Left ventricle myocardium inferior (tissue), 1 donor: ENCODE data around the gene ADAM33. TPM values are rescaled to one million over a fixed set of nuclear protein-coding genes. Genes with fewer than 3 reads are reported as not detected.

Source experiments
- DNase-seq: peaks from one replicate; pipeline ENCODE4 v3.0.0-alpha.2; 2020
- H3K27ac ChIP-seq: fragments of 200-600 bp; replicated peaks from 2 replicates; pipeline ENCODE4 v1.8.0; 2021
- H3K27me3 ChIP-seq: fragments of 200-600 bp; 2 replicates; pipeline ENCODE4 v1.8.0; 2021; ENCODE audit warnings: low read depth
- H3K36me3 ChIP-seq: fragments of 200-600 bp; 2 replicates; pipeline ENCODE4 v1.8.0; 2021
- H3K4me1 ChIP-seq: fragments of 200-600 bp; 2 replicates; pipeline ENCODE4 v1.8.0; 2021
- H3K4me3 ChIP-seq: fragments of 200-600 bp; 2 replicates; pipeline ENCODE4 v1.8.0; 2021; ENCODE audit warnings: mild to moderate bottlenecking, moderate library complexity
- H3K9me3 ChIP-seq: fragments of 200-600 bp; replicated peaks from 2 replicates; pipeline ENCODE4 v1.8.0; 2021
- intact Hi-C: fragments of 100-400 bp; cut with micrococcal nuclease; formaldehyde crosslinking; loops from one replicate; pipeline ENCODE4 v1.11.0; 2022
- total RNA-seq: library from RNA; stranded (reverse); fragmentation: NEBNext Ultra II Directional; extraction: Animal tissue kit (Norgen Biotek cat#: 25700); gene quantifications from one replicate; pipeline ENCODE4 v1.2.1, GENCODE V29; 2021
- TF ChIP-seq, protein P1 (sequence below): fragments of 200-600 bp; IDR thresholded peaks from 2 replicates; pipeline ENCODE4 v1.8.0; 2021; ENCODE audit warnings: antibody characterized with exemption, mild to moderate bottlenecking, borderline replicate concordance
- donor health status: DM: no; HTN: yes; CAD: no; lungs with severe emphysema.

The ADAM33 gene
- total RNA-seq, 1 donor from 2014 or later, result 10.8 TPM

DNA sequence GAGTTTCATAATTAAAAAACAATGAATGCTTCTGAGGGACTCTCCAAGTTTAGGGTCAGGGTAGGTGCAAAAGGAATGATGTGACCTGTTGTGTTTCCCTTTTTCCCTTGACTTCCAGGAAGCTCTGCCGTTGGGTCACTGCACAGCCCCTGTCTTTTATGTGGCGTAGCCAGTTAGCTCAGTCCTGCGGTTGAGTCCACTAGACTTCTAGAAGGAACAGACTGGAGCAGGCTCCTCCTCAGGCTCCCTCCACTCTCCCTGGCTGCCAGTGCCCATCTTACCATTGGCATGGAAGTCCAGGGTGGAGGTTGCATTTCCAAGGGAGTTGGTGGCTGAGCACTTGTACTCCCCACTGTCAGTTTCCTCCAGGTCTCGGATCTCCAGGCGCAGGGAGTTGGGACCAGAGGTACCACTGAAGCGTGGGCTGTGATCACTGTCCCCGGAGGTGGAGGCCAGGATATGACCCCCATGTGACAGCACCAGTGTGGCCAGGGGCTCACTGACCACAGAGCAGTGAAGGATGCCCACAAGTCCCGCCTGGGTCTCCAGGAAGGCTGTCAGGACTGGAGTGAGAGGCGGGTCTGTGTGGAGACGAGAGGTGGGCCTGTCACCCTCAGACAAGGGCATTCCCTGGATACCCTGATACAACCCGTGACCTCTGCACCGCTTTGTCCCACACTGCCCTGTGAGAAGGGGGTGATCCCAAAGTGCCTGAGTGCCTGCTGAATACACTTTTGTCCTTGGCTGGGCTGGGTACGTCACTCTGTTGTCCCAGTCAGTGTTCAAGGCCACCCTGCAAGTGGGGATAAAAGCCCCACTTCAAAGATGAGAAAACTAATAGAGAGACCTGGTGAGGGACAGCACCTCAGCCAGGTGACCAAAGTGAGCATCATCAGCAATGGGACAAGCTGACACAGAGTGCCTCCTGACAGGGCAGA is 19.5 kb upstream of the ADAM33 start:
- H3K4me3 ChIP-seq, result no peak overlapping the region
- no peak overlapping the region for H3K27ac ChIP-seq
- no peak for DNase-seq
- peaks cover 3% of the 10 kb centered on the region for H3K9me3 ChIP-seq
- no peaks in the 10 kb centered on the region for H3K4me1 ChIP-seq
- TF ChIP-seq, protein P1, sequence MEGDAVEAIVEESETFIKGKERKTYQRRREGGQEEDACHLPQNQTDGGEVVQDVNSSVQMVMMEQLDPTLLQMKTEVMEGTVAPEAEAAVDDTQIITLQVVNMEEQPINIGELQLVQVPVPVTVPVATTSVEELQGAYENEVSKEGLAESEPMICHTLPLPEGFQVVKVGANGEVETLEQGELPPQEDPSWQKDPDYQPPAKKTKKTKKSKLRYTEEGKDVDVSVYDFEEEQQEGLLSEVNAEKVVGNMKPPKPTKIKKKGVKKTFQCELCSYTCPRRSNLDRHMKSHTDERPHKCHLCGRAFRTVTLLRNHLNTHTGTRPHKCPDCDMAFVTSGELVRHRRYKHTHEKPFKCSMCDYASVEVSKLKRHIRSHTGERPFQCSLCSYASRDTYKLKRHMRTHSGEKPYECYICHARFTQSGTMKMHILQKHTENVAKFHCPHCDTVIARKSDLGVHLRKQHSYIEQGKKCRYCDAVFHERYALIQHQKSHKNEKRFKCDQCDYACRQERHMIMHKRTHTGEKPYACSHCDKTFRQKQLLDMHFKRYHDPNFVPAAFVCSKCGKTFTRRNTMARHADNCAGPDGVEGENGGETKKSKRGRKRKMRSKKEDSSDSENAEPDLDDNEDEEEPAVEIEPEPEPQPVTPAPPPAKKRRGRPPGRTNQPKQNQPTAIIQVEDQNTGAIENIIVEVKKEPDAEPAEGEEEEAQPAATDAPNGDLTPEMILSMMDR, result no peak
- no peaks in the 10 kb centered on the region for H3K36me3 ChIP-seq
- no peaks in the 10 kb centered on the region for H3K27me3 ChIP-seq
- intact Hi-C loops, result no loop called here

DNA sequence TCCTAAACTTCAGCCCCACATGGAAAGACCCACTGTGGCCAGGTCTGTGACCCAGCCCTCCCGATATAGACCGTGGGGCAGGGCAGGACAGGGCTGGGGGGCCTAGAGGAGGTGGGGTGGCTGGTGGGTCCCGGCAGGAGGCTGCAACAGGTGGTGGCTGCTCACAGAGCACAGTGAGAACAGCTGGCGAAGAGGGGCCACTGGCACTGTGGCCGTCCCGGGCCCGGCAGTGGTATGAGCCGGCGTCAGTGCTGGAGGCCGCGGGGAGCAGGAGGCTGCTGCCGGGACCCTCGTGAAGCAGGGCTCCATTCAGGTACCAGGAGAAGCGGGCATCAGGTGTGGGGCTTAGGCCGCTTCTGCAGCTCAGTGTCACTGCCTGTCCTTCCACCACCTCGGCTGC is 17.2 kb upstream of the ADAM33 start:
- intact Hi-C loops, result no loop called here
- DNase-seq, result no peak
- TF ChIP-seq, protein P1, result no peak
- H3K27ac ChIP-seq, result no peak overlapping the region
- no peaks in the 10 kb centered on the region for H3K27me3 ChIP-seq
- no peaks in the 10 kb centered on the region for H3K4me1 ChIP-seq
- no peak overlapping the region for H3K4me3 ChIP-seq
- no peaks in the 10 kb centered on the region for H3K36me3 ChIP-seq
- H3K9me3 ChIP-seq, result peaks cover 6% of the 10 kb centered on the region

DNA sequence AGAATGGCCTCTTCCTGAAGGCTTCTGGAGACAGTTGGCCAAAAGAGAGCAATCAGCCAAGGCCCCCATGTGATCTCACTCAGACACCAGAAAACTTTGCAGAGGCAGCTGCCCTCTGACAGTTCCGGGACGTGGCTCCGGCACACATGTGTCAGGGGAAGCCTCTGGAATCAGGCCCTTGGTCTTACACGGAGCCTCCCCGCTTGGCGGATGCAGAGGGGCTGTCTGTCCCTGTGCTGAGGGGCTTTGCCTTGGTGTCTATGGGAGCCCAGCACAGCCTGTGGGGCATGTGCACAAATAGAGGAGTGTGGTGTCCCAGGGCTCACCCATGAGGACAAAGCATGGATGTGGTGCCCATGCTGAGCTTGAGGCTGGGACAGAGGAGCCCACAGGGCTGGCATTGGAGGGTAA is 16.8 kb upstream of the ADAM33 start:
- TF ChIP-seq, protein P1, result no peak
- peaks cover 6% of the 10 kb centered on the region for H3K9me3 ChIP-seq
- H3K4me3 ChIP-seq, result no peak overlapping the region
- intact Hi-C loops, result no loop called here
- H3K27me3 ChIP-seq, result no peaks in the 10 kb centered on the region
- no peaks in the 10 kb centered on the region for H3K36me3 ChIP-seq
- H3K27ac ChIP-seq, result no peak overlapping the region
- no peaks in the 10 kb centered on the region for H3K4me1 ChIP-seq
- DNase-seq, result no peak

DNA sequence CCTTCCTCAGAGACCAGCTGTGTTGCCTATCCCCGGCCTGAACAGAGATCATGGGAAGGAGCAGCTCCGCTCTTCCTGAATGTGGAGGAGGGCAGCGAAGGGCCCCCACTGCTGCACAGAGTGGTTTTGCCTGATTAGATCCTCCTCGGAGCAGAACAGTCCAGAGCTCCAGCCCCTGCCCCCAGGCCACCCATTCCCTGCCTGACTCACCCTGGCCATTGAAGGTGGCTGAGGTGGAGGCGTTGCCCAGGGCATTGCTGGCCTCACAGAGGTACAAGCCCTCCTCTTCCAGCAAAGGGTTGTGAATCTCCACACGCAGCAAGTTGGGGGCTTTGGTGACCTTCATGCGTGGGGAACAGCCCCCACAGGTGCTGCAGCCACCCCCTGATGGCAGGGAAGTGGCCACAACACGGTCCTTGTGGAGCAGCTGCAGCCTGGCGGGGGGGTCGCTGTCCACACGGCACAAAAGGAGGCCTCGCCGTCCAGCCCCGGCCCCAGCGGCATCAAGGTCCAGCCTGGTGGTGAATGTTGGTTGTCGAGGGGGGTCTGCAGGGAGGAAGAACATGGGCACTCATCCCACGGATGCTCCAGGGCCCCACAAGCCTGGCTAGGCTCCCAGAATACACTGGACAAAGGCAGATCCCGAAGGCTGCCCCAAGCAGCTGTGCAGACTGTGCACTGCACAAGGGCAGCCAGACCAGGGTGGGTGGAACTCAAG is 15.9 kb upstream of the ADAM33 start:
- H3K27ac ChIP-seq, result no peak overlapping the region
- DNase-seq, result no peak
- intact Hi-C loops, result no loop called here
- H3K27me3 ChIP-seq, result no peaks in the 10 kb centered on the region
- H3K9me3 ChIP-seq, result peaks cover 6% of the 10 kb centered on the region
- H3K36me3 ChIP-seq, result no peaks in the 10 kb centered on the region
- no peak overlapping the region for H3K4me3 ChIP-seq
- H3K4me1 ChIP-seq, result no peaks in the 10 kb centered on the region
- TF ChIP-seq, protein P1, result no peak

DNA sequence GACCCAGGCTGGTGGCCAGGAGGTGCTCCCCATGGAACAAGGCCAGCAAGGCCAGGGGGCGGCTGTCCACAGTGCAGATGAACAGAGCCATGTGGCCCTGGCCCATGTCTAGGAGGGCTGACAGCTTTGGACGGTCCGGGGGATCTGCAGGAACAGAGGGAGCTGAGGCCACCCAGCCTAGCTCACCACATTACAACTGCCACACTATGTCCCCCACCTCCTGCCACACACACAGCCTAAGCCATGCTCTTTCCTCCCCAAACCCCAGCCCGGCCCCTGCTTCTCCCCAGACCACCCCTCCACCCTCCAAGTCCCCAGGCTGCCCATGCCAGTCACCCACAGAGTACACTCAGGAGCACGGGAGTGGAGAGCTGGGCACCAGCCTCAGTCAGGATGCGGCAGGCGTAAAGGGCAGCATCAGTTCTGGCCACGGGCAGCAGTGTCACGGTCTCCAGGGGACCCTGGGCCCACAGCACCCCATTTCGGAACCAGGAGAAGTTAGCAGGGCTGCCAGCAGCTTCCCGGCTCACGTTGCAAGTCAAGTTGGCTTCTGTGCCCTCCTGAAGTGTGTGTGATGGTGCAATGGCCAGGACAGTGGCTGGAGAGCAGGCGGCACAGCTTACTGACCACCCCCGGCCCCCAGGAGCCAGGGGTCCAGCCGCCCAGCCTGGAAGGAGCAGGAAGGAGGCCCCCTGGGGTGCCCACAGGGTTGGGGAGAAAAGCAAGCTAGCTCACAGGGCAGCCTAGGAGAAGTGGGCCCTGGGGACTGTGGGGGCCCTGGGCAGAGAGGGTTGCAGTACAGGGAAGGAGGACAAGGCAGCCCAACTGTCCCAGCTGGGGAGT is 15.2 kb upstream of the ADAM33 start:
- Histone ChIP-seq H3K4me1 (no peaks in the 10 kb centered on the region), H3K27me3 (no peaks in the 10 kb centered on the region), H3K27ac (no peak overlapping the region), H3K9me3 (peaks cover 6% of the 10 kb centered on the region), H3K36me3 (no peaks in the 10 kb centered on the region), H3K4me3 (no peak overlapping the region)
- no peak for DNase-seq
- TF ChIP-seq, protein P1, result no peak
- intact Hi-C loops, result no loop called here
